ENCODE data around the gene GPR18. TPM values are rescaled to one million over a fixed set of nuclear protein-coding genes. Genes with fewer than 3 reads are reported as not detected.

Gene GPR18
- total and polyA plus RNA-seq, 2 donors (not counting 1 experiment from before 2014, with no cell fraction given): not detected

DNA sequence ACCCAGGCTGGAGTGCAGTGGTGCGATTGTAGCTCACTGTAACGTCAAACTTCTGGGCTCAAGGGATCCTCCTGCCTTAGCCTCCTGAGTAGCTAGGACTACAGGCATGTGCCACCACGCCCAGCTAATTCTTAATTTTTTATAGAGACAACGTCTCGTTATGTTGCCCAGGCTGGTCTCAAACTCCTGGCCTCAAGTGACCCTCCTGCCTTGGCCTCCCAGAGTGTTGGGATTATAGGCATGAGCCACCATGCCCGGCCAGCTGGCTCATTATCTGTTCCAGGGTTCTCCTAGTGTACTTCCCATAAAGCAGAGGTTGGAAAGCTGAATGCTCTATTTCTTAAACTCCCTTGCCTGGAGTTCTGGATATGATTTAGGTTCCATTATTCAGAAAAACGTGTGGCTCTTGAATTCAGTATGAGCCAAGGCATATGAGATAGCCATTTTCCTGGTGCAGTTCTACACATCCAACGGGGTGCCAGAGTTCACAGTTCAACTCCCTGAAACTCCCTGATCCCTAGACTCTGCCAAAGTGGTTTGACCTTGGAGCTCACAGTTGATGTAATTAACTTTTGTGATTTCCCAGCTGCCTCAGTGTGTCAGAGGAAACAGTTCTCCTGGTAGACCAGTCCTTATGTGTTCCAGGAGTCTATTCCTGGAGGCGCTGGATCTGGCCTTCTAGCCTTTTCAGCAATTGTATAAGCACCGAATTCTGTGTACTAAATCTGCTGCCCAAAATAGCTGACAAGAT, 27.4 kb upstream of the GPR18 start:
- no peaks in the 10 kb centered on the region for H3K4me1 ChIP-seq (ENCODE audit: control insufficient read depth, extremely low read depth, insufficient read depth, low read length)
- H3K27ac ChIP-seq (ENCODE audit: insufficient read depth, low read length): no peak overlapping the region
- peak in 1 of 2 donors; percentile 37 for DNase-seq (ENCODE audit: low read depth in 2 of 2)
- no peak overlapping the region for H3K9ac ChIP-seq (ENCODE audit: insufficient read depth, low read length)
- H3K27me3 ChIP-seq (ENCODE audit: control insufficient read depth, insufficient read depth, low read length): no peaks in the 10 kb centered on the region
- H3K79me2 ChIP-seq (ENCODE audit: control insufficient read depth, insufficient read depth, low read length): no peaks in the 10 kb centered on the region
- no peak overlapping the region for H3K4me2 ChIP-seq (ENCODE audit: extremely low read depth, insufficient read depth, low read length)
- H3K4me3 ChIP-seq (replicated peaks in 1 of 4; ENCODE audit: control extremely low read depth in 1 of 4, insufficient read depth in 1 of 4, low read depth in 3 of 4, low read length in 4 of 4): no peak overlapping the region
- H4K20me1 ChIP-seq (ENCODE audit: control insufficient read depth, extremely low read depth, insufficient read depth, low read length): no peaks in the 10 kb centered on the region
- no peak for TF ChIP-seq EZH2 (IDR thresholded peaks at IDR 0.05; ENCODE audit: low read length, missing control alignments)
- TF ChIP-seq, protein P1, sequence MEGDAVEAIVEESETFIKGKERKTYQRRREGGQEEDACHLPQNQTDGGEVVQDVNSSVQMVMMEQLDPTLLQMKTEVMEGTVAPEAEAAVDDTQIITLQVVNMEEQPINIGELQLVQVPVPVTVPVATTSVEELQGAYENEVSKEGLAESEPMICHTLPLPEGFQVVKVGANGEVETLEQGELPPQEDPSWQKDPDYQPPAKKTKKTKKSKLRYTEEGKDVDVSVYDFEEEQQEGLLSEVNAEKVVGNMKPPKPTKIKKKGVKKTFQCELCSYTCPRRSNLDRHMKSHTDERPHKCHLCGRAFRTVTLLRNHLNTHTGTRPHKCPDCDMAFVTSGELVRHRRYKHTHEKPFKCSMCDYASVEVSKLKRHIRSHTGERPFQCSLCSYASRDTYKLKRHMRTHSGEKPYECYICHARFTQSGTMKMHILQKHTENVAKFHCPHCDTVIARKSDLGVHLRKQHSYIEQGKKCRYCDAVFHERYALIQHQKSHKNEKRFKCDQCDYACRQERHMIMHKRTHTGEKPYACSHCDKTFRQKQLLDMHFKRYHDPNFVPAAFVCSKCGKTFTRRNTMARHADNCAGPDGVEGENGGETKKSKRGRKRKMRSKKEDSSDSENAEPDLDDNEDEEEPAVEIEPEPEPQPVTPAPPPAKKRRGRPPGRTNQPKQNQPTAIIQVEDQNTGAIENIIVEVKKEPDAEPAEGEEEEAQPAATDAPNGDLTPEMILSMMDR (conservative IDR thresholded peaks at IDR 0.05 in 1 of 2, IDR thresholded peaks at IDR 0.05 in 1 of 2; ENCODE audit: low read depth in 1 of 2, low read length in 2 of 2): no peak
- no peaks in the 10 kb centered on the region for H3K9me3 ChIP-seq (ENCODE audit: control insufficient read depth, insufficient read depth, low read depth, low read length)
- H2AFZ ChIP-seq (ENCODE audit: low read length): no peak overlapping the region
- H3K36me3 ChIP-seq (ENCODE audit: control insufficient read depth, insufficient read depth, low read length): no peaks in the 10 kb centered on the region

DNA sequence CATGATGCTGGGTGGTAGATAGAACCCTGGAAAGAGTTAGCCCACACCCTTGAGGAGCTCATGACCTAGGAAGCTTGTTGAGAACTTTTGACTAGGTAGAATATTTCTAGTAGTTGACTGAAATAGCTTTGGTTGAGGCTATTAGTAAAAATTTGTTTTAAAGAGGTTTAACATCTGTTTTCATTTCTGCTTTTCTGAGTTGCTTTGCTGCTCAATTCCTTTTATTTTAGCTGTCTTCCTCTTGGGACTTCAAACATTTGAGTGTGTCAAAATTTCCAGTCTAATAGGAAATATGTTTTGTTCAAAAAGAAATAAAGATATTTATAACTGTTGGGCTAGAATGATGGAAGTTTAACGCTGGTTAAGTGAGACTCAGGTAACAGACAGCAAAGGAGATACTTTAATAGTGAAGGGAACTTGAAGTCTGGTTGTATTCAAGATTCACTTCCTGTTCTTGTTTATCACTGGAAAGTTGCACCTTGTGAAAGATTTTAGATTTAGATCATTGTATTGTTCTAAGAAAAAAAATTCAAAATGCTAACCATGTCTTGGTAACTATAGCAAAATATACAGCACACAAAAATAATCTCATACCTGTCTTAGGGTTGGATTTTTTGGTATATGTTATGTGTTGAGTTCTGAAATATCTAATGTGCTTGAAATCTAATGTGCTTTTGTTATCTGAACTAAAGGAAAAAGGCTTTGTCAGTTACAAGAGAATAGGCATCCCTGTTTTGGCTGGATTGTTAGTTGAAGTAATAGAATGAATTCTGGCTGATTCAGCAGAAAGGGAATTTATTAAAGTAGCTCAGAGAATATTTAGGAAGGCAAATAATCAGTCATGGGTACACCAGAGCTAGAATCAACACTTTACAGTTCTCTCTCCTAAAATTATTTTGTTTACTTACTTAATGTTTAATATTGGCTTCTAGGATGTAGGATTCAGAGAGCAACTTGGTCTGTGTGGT, 24.4 kb upstream of the GPR18 start:
- no peaks in the 10 kb centered on the region for H3K27me3 ChIP-seq (ENCODE audit: control insufficient read depth, insufficient read depth, low read length)
- no peak for DNase-seq (ENCODE audit: low read depth in 2 of 2)
- no peak overlapping the region for H3K27ac ChIP-seq (ENCODE audit: insufficient read depth, low read length)
- no peak overlapping the region for H3K4me3 ChIP-seq (replicated peaks in 1 of 4; ENCODE audit: control extremely low read depth in 1 of 4, insufficient read depth in 1 of 4, low read depth in 3 of 4, low read length in 4 of 4)
- H3K4me2 ChIP-seq (ENCODE audit: extremely low read depth, insufficient read depth, low read length): no peak overlapping the region
- no peak overlapping the region for H2AFZ ChIP-seq (ENCODE audit: low read length)
- no peaks in the 10 kb centered on the region for H3K9me3 ChIP-seq (ENCODE audit: control insufficient read depth, insufficient read depth, low read depth, low read length)
- no peaks in the 10 kb centered on the region for H4K20me1 ChIP-seq (ENCODE audit: control insufficient read depth, extremely low read depth, insufficient read depth, low read length)
- H3K9ac ChIP-seq (ENCODE audit: insufficient read depth, low read length): no peak overlapping the region
- H3K4me1 ChIP-seq (ENCODE audit: control insufficient read depth, extremely low read depth, insufficient read depth, low read length): no peaks in the 10 kb centered on the region
- no peaks in the 10 kb centered on the region for H3K79me2 ChIP-seq (ENCODE audit: control insufficient read depth, insufficient read depth, low read length)
- no peak for TF ChIP-seq EZH2 (IDR thresholded peaks at IDR 0.05; ENCODE audit: low read length, missing control alignments)
- TF ChIP-seq, protein P1 (conservative IDR thresholded peaks at IDR 0.05 in 1 of 2, IDR thresholded peaks at IDR 0.05 in 1 of 2; ENCODE audit: low read depth in 1 of 2, low read length in 2 of 2): no peak
- no peaks in the 10 kb centered on the region for H3K36me3 ChIP-seq (ENCODE audit: control insufficient read depth, insufficient read depth, low read length)

DNA sequence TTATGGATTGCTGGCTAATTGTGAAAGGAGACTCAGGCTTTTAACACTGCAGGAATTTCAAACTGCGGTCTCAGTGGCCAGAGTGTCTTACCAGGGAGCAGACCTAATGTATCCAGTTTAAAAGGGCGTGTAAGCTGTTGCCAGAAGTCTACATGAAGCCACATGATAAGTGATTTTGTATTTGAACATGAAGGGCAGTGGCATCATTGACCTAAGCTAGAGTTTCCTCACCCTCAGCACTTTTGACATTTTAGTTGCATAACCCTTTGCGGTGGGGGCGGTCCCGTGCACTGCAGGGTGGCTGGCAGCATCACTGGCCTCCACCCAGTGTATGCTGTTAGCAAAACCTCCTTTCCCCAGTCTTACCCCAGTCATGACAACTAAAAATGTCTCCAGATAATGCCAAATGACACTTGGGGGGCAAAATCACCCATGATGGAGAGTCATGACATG, 23.7 kb upstream of the GPR18 start:
- no peak for TF ChIP-seq EZH2 (IDR thresholded peaks at IDR 0.05; ENCODE audit: low read length, missing control alignments)
- TF ChIP-seq, protein P1 (conservative IDR thresholded peaks at IDR 0.05 in 1 of 2, IDR thresholded peaks at IDR 0.05 in 1 of 2; ENCODE audit: low read depth in 1 of 2, low read length in 2 of 2): no peak
- DNase-seq (ENCODE audit: low read depth in 2 of 2): no peak
- H3K27me3 ChIP-seq (ENCODE audit: control insufficient read depth, insufficient read depth, low read length): no peaks in the 10 kb centered on the region
- no peaks in the 10 kb centered on the region for H3K36me3 ChIP-seq (ENCODE audit: control insufficient read depth, insufficient read depth, low read length)
- no peaks in the 10 kb centered on the region for H4K20me1 ChIP-seq (ENCODE audit: control insufficient read depth, extremely low read depth, insufficient read depth, low read length)
- no peaks in the 10 kb centered on the region for H3K9me3 ChIP-seq (ENCODE audit: control insufficient read depth, insufficient read depth, low read depth, low read length)
- H3K9ac ChIP-seq (ENCODE audit: insufficient read depth, low read length): no peak overlapping the region
- H3K4me2 ChIP-seq (ENCODE audit: extremely low read depth, insufficient read depth, low read length): no peak overlapping the region
- no peaks in the 10 kb centered on the region for H3K79me2 ChIP-seq (ENCODE audit: control insufficient read depth, insufficient read depth, low read length)
- no peak overlapping the region for H2AFZ ChIP-seq (ENCODE audit: low read length)
- H3K4me3 ChIP-seq (replicated peaks in 1 of 4; ENCODE audit: control extremely low read depth in 1 of 4, insufficient read depth in 1 of 4, low read depth in 3 of 4, low read length in 4 of 4): no peak overlapping the region
- H3K27ac ChIP-seq (ENCODE audit: insufficient read depth, low read length): no peak overlapping the region
- H3K4me1 ChIP-seq (ENCODE audit: control insufficient read depth, extremely low read depth, insufficient read depth, low read length): no peaks in the 10 kb centered on the region

All from fibroblast of lung (primary cell).